Gastrocnemius medialis (tissue), 4 donors: ENCODE data around the gene GJB1. TPM values are rescaled to one million over a fixed set of nuclear protein-coding genes. Genes with fewer than 3 reads are reported as not detected.
A peak's percentile ranks its signal among the peaks of the same experiment; 100 is the strongest.
"Not testable (repeated sequence)": the region's sequence is repeated elsewhere in the genome, so short reads cannot be mapped to it uniquely, and the experiment has no call there.

ENCODE experiments used
- ATAC-seq, 2 donors: fragments of 150-250 bp; one replicate each; pipeline ENCODE4 v1.9.1; 2016
- DNase-seq, 2 donors: peaks; one replicate each; pipeline ENCODE4 v3.0.0-alpha.2; 2019
- H3K27ac ChIP-seq, 4 donors: fragments of 200-600 bp; sonication (generic); 1 replicate in 1 of 4; 2 replicates in 3 of 4; pipeline ENCODE4 v1.5.1; 2016 to 2018; ENCODE audit warnings: mild to moderate bottlenecking in 2 of 4, moderate library complexity in 1 of 4
- H3K27me3 ChIP-seq, 3 donors: fragments of 200-600 bp; sonication (generic) in 2 of 3; 1 replicate in 1 of 3; 2 replicates in 2 of 3; pipeline versions ENCODE4 v1.5.1 to v1.6.0; 2016 to 2019; ENCODE audit warnings: mild to moderate bottlenecking in 1 of 3, moderate library complexity in 1 of 3
- H3K36me3 ChIP-seq, 2 donors: fragments of 200-600 bp; sonication (generic) in 1 of 2; one replicate each; pipeline ENCODE4 v1.5.1; 2017 to 2018
- H3K4me1 ChIP-seq, 2 donors: fragments of 200-600 bp; sonication (generic) in 1 of 2; one replicate each; pipeline ENCODE4 v1.5.1; 2016 to 2017; ENCODE audit warnings: mild to moderate bottlenecking in 2 of 2
- H3K4me3 ChIP-seq, 4 donors: fragments of 200-600 bp; sonication (generic) in 3 of 4; 1 replicate in 1 of 4; 2 replicates in 3 of 4; pipeline ENCODE4 v1.5.1; 2016 to 2019; ENCODE audit warnings: mild to moderate bottlenecking in 2 of 4
- H3K9me3 ChIP-seq, 3 donors: fragments of 200-600 bp; sonication (generic) in 2 of 3; 1 replicate in 1 of 3; 2 replicates in 2 of 3; pipeline ENCODE4 v1.5.1; 2016 to 2019
- CTCF ChIP-seq, 5 experiments: fragments of 450-650 bp in 3 of 5; fragments of 200-600 bp in 2 of 5; sonication (generic) in 2 of 5; IDR thresholded peaks in 4 of 5; conservative IDR thresholded peaks in 1 of 5; 1 replicate in 4 of 5; 2 replicates in 1 of 5; pipeline ENCODE4 v1.5.1; 2016 to 2019; ENCODE audit warnings: antibody characterized with exemption in 5 of 5, mild to moderate bottlenecking in 3 of 5, moderate library complexity in 3 of 5
- POLR2A ChIP-seq, 2 donors: fragments of 450-650 bp; IDR thresholded peaks; one replicate each; pipeline ENCODE4 v1.6.1; 2017; ENCODE audit warnings: antibody characterized with exemption in 2 of 2, mild to moderate bottlenecking in 2 of 2, moderate library complexity in 2 of 2
- in situ Hi-C, 4 donors: fragments of 200-750 bp; cut with MboI; loops; one replicate each; pipeline versions ENCODE4 v1.15.0 to v1.8.0; 2017; ENCODE audit warnings: low sequenced_read_pairs in 4 of 4
- intact Hi-C: fragments of 100-400 bp; cut with DNase I; formaldehyde crosslinking; loops from one replicate; pipeline ENCODE4 v1.15.1; 2023; ENCODE audit warnings: low total_unique reads
- total RNA-seq, 4 donors: library from RNA; depleted of rRNA; stranded (reverse); fragments of >200 nt; gene quantifications; one replicate each; pipeline versions ENCODE4 v1.1.0 to v1.2.3, GENCODE V29; 2016

The GJB1 gene
- total RNA-seq, 4 donors from 2014 or later = 0.24 to 0.80 TPM; not detected in 2

GRCh38 chrX:71178908-71179307 is 44.1 kb upstream of the GJB1 start:
- no peaks in the 10 kb centered on the region for H3K9me3 ChIP-seq
- no peaks in the 10 kb centered on the region for H3K27me3 ChIP-seq
- in situ Hi-C loops = loop anchor here (5.0 to 25.0 kb wide), 3 partner anchors 407 to 417 kb away; no protein-coding TSS in a partner anchor
- DNase-seq = peak; percentile 7 to 39
- H3K36me3 ChIP-seq = no peaks in the 10 kb centered on the region
- intact Hi-C loops = loop anchor here (1.0 to 2.0 kb wide), 2 partner anchors 61 to 84 kb away; partner anchors contain the start of genes FOXO4 and MED12
- peak overlapping the region in 1 of 4 donors; percentile 41 for H3K27ac ChIP-seq
- peak; percentile 52 to 71 (median 61) for TF ChIP-seq CTCF (IDR thresholded peaks at IDR 0.05 in 4 of 5, conservative IDR thresholded peaks at IDR 0.05 in 1 of 5)
- TF ChIP-seq POLR2A (IDR thresholded peaks at IDR 0.05) = no peak
- ATAC-seq = peak in 1 of 2 donors; percentile 14
- no peak overlapping the region for H3K4me3 ChIP-seq
- H3K4me1 ChIP-seq = no peaks in the 10 kb centered on the region

- not testable (repeated sequence) for H3K27me3 ChIP-seq, H3K9me3 ChIP-seq, DNase-seq, H3K36me3 ChIP-seq, ATAC-seq, H3K4me1 ChIP-seq, H3K4me3 ChIP-seq
- in situ Hi-C loops (loop anchor here in 2 of 4 donors (25.0 kb wide), 1 partner anchor 418 kb away; no protein-coding TSS in a partner anchor), intact Hi-C loops (loop anchor here (2.0 to 5.0 kb wide), 4 partner anchors 72 to 1048 kb away; partner anchors contain the start of genes IGBP1 and ZMYM3)
- H3K27ac ChIP-seq = peak overlapping the region; percentile 86 to 91 (median 90)
These were observed 42.3 kb upstream of the GJB1 start for GRCh38 chrX:71180579-71181265.

- peak in 1 of 2 donors; percentile 29 for ATAC-seq
- Histone ChIP-seq H3K9me3 (no peaks in the 10 kb centered on the region), H3K4me1 (no peaks in the 10 kb centered on the region), H3K27ac (peak overlapping the region; percentile 86 to 91 (median 90)), H3K4me3 (peak overlapping the region; percentile 56 to 64 (median 60)), H3K27me3 (no peaks in the 10 kb centered on the region), H3K36me3 (no peaks in the 10 kb centered on the region)
- intact Hi-C loops = loop anchor here (2.0 to 5.0 kb wide), 4 partner anchors 71 to 1049 kb away; partner anchors contain the start of genes IGBP1 and ZMYM3
- TF ChIP-seq POLR2A (IDR thresholded peaks at IDR 0.05) = no peak
- TF ChIP-seq CTCF (IDR thresholded peaks at IDR 0.05 in 4 of 5, conservative IDR thresholded peaks at IDR 0.05 in 1 of 5) = no peak
- no peak for DNase-seq
- in situ Hi-C loops = loop anchor here in 2 of 4 donors (25.0 kb wide), 1 partner anchor 419 kb away; no protein-coding TSS in a partner anchor
These were observed 41.5 kb upstream of the GJB1 start for GRCh38 chrX:71181558-71181909.

GRCh38 chrX:71181910-71182799 is 40.9 kb upstream of the GJB1 start:
- intact Hi-C loops (loop anchor here (1.0 to 5.0 kb wide), 5 partner anchors 70 to 1050 kb away; partner anchors contain the start of genes IGBP1, SNX12 and ZMYM3), in situ Hi-C loops (loop anchor here in 2 of 4 donors (25.0 kb wide), 1 partner anchor 420 kb away; no protein-coding TSS in a partner anchor)

More at GRCh38 chrX:71181910-71182799, 40.9 kb upstream of the GJB1 start:
- ATAC-seq (peak; percentile 99), DNase-seq (peak; percentile 84 to 91)
- no peaks in the 10 kb centered on the region for H3K27me3 ChIP-seq
- peak; percentile 74 to 75 for TF ChIP-seq POLR2A (IDR thresholded peaks at IDR 0.05)
- no peak for TF ChIP-seq CTCF (IDR thresholded peaks at IDR 0.05 in 4 of 5, conservative IDR thresholded peaks at IDR 0.05 in 1 of 5)
- peak overlapping the region; percentile 86 to 91 (median 90) for H3K27ac ChIP-seq
- no peaks in the 10 kb centered on the region for H3K4me1 ChIP-seq
- no peaks in the 10 kb centered on the region for H3K36me3 ChIP-seq
- no peaks in the 10 kb centered on the region for H3K9me3 ChIP-seq
- peak overlapping the region; percentile 57 to 64 (median 60) for H3K4me3 ChIP-seq
